RCC 7860 (cell line): Measurements from ENCODE around the gene SLAMF1.
"Not testable (repeated sequence)": the region's sequence is repeated elsewhere in the genome, so short reads cannot be mapped to it uniquely, and the experiment has no call there.

ENCODE experiments used
- DNase-seq: peaks from one replicate; pipeline ENCODE4 v3.0.0-alpha.2; 2015; ENCODE audit warnings: low spot score
- FAIRE-seq: peaks from 2 replicates; lab custom pipeline; 2012; peaks lifted over from hg19 to GRCh38; lab: Jason Lieb, UNC

The SLAMF1 gene

DNA sequence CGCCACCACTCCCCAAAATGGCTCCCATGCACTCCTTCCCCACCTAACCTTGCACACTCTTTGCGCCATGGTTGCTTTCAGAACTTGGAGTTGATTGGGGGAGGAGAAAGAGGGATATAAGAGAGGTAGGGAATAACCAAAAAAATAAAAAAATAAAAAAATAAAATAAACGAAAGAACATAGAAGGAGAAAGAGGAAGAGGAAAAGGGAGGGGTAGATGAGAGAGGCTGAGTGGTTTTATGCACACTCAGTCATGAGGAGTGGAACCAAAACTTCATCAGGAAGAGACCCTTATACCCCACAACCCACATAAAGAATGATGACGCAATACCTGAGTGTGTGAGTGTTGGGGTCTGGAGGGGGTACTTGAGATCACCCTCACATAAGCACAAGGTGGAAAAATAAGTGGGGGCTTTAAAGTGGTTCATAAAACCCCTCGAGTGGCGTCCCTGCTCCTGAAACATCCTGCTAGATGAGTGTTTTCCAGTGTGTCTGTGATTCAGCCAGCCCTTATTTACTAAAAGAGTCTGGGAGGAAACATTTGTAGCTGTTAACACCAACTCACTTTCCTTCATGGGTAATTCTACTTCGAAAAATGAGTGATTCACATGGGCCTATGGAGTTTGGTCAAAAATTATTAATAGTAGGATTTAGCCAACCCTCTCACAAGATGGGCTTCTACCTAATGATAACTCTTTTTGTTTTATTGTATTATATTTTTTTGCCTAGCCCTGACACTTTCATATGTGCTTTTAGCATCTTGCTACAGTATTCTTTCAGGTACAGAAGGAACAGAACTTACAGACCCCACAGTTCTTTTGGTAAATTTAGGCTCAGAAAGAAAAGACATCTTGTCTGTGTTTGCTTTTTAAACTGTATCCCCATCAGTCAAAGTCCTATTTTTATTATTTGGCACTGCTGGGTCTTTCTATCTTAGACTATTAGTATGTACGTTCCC, 5.2 kb downstream of the SLAMF1 start:
- DNase-seq, result no peak
- FAIRE-seq, result no peak

DNA sequence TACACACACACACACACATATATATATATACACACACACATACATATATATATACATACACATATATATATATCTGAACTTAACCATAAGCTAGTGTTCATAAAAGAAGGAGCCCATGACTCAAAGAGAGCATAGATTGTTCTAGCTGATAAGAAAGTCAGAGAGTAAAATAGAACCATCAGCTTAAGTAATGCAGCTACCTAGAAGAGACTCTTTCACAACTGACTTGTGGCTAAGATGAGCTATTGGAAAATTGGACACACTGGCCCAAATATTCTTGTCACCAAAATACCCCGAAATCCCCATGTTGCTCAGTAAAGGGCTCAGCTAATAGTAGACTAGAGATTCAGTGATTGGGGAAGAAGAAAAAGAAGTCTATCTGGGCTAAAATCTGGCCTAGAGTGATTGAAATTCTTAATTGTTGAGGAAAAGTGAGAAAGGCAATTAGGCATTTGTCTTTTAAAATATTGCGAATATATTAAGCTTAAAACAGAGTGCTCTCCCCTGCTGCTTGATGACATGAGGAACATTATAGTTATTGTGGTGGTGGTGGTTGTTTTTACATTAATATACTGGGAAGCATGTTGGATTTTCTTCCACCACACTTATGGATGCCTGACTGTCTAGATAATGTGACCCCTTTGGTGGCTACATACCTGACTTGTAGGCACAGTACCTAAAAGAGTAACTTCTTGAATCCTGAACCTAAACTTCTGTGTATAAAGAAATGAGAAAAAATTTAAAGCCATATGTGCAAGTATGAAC, 6.3 kb downstream of the SLAMF1 start:
- no peak for DNase-seq

DNA sequence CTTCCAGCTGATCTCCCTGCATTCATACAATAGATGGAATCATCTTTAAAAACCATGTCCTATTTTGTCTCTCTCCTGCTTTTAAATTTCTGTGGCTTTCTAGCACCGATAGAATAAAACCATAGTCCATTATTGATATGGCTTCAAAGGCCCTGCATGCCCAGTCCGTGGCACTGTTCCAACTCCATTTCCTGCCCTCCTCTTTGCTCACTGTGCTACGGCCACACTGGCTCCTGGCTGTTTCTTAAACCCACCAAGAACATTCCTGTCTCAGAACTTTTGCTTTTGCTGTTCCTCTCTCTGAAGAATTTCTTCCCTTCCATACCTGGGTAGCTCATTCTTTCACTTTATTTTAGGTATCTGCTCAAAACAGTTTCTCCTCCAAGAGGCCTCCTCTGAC, 7.2 kb downstream of the SLAMF1 start:
- FAIRE-seq (no peak), DNase-seq (no peak)

More for the DNA sequence above, 6.3 kb downstream of the SLAMF1 start:
- FAIRE-seq, result no peak

- FAIRE-seq (no peak), DNase-seq (no peak)
These were observed 7.9 kb downstream of the SLAMF1 start for GRCh38 chr1:160638926-160639325.

DNA sequence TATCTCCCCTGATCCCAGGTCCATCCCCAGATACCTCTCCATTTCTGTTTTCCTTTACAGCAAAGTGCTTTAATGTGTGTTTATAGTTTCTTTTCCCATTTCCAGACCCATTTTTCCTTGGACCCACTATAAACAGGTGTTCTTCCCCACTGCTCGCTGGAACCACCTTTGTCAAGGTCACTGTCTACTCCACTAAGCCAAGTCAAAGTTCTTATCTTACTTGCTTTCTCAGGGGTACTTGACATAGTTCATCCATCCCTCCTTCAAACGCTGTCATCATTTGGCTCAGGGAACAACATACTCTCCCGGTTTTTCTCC, 8.3 kb downstream of the SLAMF1 start:
- DNase-seq, result no peak
- no peak for FAIRE-seq

DNA sequence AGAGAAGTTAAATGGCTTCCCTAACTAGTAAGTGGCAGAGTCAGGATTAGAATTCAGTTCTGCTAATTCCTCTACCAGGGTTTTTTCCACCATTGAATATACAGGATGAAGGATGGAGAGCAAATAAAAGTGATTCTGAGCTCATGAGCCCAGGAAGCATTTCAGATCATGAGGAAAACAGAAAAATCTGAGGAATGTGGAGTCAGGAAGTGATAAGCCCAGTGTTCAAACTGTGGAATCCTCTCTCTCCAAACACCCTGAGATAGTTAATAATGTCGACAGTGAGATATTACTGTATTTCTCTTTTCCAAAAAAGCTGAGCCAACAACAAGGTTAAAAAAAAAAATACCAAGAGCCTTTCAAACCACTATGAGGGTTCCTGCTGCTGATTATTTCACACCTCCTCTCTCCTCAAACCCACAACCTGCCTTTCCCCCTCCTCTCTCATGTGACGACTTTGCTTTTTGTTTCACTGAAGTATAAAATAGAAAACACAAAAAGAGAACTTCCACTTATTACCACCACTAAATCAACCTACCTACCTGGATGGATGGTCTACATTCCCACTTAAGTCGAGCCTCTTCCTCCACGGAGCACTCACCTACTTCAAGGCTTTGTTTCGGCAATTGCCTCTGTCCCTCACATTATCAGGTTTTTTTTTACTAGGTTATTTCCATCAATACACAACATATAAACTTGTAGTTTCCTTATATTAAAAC, 8.9 kb downstream of the SLAMF1 start:
- FAIRE-seq (no peak), DNase-seq (no peak)

- FAIRE-seq (no peak), DNase-seq (no peak)
These were observed 9.8 kb downstream of the SLAMF1 start for GRCh38 chr1:160637065-160637464.

- no peak for DNase-seq
- no peak for FAIRE-seq
These were observed 10.3 kb downstream of the SLAMF1 start for GRCh38 chr1:160636547-160636946.

GRCh38 chr1:160636076-160636475, 10.8 kb downstream of the SLAMF1 start:
- DNase-seq (no peak), FAIRE-seq (no peak)

GRCh38 chr1:160634543-160635491, 12.0 kb downstream of the SLAMF1 start:
- DNase-seq, result no peak
- no peak for FAIRE-seq

DNA sequence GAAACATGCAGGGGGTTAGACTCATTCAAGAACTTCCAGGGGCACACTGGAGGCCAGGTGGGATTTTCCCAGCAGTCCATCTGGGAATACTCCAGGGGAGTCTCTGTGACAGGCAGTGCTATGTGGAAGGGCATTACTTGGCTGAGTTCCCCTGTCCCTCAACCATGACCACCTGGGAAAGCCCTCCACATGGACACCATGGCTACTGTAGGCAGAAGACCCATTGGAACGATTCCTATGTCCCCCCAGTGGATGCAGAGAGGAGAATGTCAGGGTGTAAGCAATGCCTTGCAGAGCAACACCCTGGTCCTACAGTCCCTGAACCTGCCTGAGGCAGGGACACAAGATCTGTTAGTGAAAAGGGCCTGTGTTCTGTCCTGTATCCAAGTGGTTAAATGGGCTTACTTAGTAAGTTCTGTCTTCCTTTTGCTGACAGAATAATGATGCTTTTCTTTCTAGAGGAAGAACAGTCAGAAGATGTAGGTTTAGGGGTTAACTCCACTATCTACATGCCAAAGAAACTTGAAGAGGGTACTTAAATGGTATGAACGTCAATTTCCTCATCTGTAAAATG, 13.4 kb downstream of the SLAMF1 start:
- no peak for FAIRE-seq

DNA sequence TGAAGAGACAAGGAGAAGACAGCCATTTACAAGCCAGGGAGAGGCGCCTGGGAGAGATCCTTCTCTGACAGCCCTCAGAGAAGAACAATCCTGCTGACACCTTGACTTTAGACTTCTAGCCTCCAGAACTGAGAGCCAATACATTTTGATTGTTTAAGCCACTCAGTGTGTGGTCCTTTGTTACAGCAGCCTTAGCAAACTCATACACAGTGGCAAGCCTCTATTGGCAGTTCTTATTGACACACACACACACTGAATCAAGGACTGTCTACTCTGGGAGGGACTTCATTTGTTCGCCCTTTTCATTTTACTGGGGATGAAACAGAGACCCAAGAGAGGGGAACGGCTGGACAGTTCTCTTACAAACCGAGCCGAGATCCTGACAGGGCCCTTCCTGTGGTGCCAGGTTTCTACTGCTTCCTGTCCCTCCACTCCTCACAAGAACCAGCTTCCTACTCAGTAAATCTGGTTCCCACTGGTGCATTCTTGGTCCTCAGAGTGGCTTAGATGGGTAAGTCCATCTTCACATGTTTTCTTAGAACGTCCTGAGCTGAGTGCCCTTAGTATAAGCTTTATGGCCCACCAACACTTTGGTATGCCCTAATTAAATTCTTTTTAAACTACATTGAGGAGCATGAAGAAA, 14.7 kb downstream of the SLAMF1 start:
- DNase-seq (no peak), FAIRE-seq (no peak)

More for the DNA sequence above, 13.4 kb downstream of the SLAMF1 start:
- no peak for DNase-seq

DNA sequence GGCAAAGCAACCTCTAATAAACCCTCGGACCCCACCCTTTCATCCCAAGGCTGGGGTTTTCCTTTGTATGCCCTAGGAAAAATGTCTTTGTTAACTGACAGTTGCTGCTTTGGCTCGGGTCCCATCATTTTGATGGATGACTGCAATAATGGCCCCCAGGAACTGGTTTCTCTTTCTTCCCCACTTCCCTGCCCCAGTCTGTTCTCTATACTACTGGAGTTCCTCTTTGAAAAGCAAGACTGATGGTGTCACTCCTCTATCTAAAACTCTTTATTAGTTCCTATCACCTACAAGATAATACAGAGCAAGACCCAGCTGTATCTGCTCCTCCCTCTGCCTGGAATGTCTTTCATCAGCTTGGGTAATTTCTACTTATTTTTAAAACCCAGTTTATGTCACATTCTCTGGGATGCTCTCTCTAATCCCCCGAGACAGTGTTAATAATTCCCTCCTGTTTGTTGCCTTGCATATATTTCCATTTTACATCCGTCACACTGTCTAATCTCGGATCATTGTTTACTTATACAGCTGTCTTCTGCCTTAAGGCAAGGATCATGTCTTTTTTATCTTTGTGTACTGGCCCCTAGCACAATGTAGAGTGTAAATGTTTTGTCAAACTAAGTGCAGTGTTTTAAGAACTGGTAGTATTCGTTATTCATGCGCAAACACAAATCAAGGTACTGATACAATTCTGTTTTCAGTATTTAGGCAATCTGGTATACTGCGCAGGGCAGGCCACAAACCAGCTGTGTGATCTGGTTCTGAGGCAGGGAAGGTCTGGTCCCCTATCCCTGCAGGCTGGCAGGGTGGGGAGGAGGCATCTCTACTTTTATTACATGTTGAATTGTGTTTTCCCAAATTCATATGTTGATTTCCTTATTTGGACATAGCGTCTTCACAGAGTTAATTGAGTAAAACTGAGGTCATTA, 16.1 kb downstream of the SLAMF1 start:
- FAIRE-seq, result no peak

DNA sequence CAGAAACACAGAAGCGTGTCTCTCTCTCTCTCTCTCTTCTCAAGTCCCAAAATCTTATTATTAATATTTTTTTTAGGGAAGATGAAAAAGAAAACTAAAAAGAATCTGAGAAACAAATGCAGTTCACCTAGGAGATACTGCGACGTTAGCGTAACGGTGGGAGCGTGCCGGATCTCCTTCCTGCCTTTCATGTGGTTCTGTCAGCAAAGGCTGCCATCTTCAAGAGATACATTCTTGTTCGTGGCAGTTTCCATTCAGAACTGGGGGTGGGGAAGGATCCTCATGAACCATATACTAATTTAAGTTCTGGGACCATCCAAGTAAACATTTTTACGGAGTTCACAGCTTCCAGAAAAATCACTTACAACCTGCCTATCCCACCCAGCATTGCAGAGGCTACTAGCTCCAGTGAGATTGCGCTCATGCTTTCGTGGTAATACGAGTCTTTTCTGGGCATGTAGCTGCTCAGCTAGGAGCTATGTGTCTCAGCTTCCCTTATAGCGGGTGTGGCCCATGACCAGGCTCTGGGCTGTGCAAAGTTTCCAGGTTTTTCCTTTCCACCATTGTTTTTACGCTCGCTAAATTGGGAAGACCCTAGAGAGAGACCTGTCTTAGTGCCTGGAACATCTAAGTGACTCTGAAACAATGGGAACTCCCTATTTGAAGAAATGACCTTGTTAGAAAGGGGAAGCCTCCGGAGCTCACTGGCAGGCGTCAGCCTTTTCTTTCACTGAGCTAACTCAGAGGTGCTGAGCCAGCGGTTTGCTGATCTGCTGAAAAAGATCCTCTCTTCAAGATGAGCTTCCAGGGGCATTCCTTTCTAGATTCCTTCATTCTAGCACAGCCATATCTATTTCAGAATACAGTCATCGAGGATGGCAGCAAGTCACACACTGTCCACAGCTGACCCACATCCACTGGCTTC, 17.3 kb downstream of the SLAMF1 start:
- FAIRE-seq (no peak), DNase-seq (no peak)

More for the DNA sequence above, 16.1 kb downstream of the SLAMF1 start:
- DNase-seq, result no peak

- DNase-seq (no peak), FAIRE-seq (no peak)
These were observed 18.0 kb downstream of the SLAMF1 start for GRCh38 chr1:160628799-160629263.

- not testable (repeated sequence) for DNase-seq, FAIRE-seq
These were observed 19.1 kb downstream of the SLAMF1 start for GRCh38 chr1:160627677-160628289.
